G401.6 (cell line): ENCODE data around the gene CAPSL.
"Not testable (repeated sequence)": the region's sequence is repeated elsewhere in the genome, so short reads cannot be mapped to it uniquely, and the experiment has no call there.

Experiments used
- FAIRE-seq: peaks from 2 replicates; lab custom pipeline; 2012; peaks lifted over from hg19 to GRCh38; lab: Jason Lieb, UNC

CAPSL gene

GRCh38 chr5:35904443-35905132 lies 33.8 kb downstream of the CAPSL start:
- no peak for FAIRE-seq

GRCh38 chr5:35903631-35904203 lies 34.7 kb downstream of the CAPSL start:
- no peak for FAIRE-seq

- no peak for FAIRE-seq
These were observed 36.3 kb downstream of the CAPSL start for GRCh38 chr5:35902046-35902672.

GRCh38 chr5:35900972-35901695 lies 37.3 kb downstream of the CAPSL start:
- no peak for FAIRE-seq

- FAIRE-seq, result no peak
These were observed 38.6 kb downstream of the CAPSL start for GRCh38 chr5:35899800-35900199.

GRCh38 chr5:35898952-35899660 lies 39.3 kb downstream of the CAPSL start:
- FAIRE-seq, result no peak

- no peak for FAIRE-seq
These were observed 44.3 kb downstream of the CAPSL start for GRCh38 chr5:35894131-35894530.

GRCh38 chr5:35892799-35893198 lies 45.6 kb downstream of the CAPSL start:
- FAIRE-seq, result not testable (repeated sequence)

- no peak for FAIRE-seq
These were observed 48.1 kb downstream of the CAPSL start for GRCh38 chr5:35890021-35891020.

- FAIRE-seq, result no peak
These were observed 50.9 kb downstream of the CAPSL start for GRCh38 chr5:35887321-35888100.

- FAIRE-seq, result no peak
These were observed 52.0 kb downstream of the CAPSL start for GRCh38 chr5:35886381-35886780.

- no peak for FAIRE-seq
These were observed 53.6 kb downstream of the CAPSL start for GRCh38 chr5:35884773-35885172.

- no peak for FAIRE-seq
These were observed 54.1 kb downstream of the CAPSL start for GRCh38 chr5:35884191-35884769.

GRCh38 chr5:35881758-35882157 lies 56.7 kb downstream of the CAPSL start:
- FAIRE-seq, result no peak

GRCh38 chr5:35880156-35880555 lies 58.3 kb downstream of the CAPSL start:
- no peak for FAIRE-seq

GRCh38 chr5:35879649-35880048 lies 58.8 kb downstream of the CAPSL start:
- FAIRE-seq, result no peak

- no peak for FAIRE-seq
These were observed 59.3 kb downstream of the CAPSL start for GRCh38 chr5:35879096-35879495.

- no peak for FAIRE-seq
These were observed 60.3 kb downstream of the CAPSL start for GRCh38 chr5:35878079-35878478.

- FAIRE-seq, result no peak
These were observed 60.8 kb downstream of the CAPSL start for GRCh38 chr5:35877655-35878054.

GRCh38 chr5:35876922-35877321 lies 61.5 kb downstream of the CAPSL start:
- no peak for FAIRE-seq
